IPS-NIHi7 (cell line): ENCODE measurements around the gene CGN.
A peak's percentile ranks its signal among the peaks of the same experiment; 100 is the strongest.

Experiments used
- DNase-seq: peaks from one replicate; pipeline ENCODE4 v3.0.0; 2012; ENCODE audit warnings: mixed read lengths; ENCODE audit errors: extremely low spot score

Gene CGN

GRCh38 chr1:151499930-151500329, 11.3 kb upstream of the CGN start:
- DNase-seq = no peak

- no peak for DNase-seq
Observed at GRCh38 chr1:151501474-151501873, 9.7 kb upstream of the CGN start.

- DNase-seq = no peak
Observed at GRCh38 chr1:151502035-151502700, 9.0 kb upstream of the CGN start.

- DNase-seq = no peak
Observed at GRCh38 chr1:151502859-151503780, 8.1 kb upstream of the CGN start.

- no peak for DNase-seq
Observed at GRCh38 chr1:151504252-151504651, 6.9 kb upstream of the CGN start.

GRCh38 chr1:151504759-151505158, 6.4 kb upstream of the CGN start:
- DNase-seq = no peak

GRCh38 chr1:151508833-151509232, 2.4 kb upstream of the CGN start:
- DNase-seq = no peak

GRCh38 chr1:151509350-151510019, 1.7 kb upstream of the CGN start:
- no peak for DNase-seq

GRCh38 chr1:151510020-151510405, 1.2 kb upstream of the CGN start:
- DNase-seq = no peak

GRCh38 chr1:151510614-151510956, 602 bp upstream of the CGN start:
- DNase-seq = no peak

GRCh38 chr1:151511636-151512215, 539 bp downstream of the CGN start:
- no peak for DNase-seq

- no peak for DNase-seq
Observed at GRCh38 chr1:151512326-151512725, 1.1 kb downstream of the CGN start.

GRCh38 chr1:151512801-151513625, 1.8 kb downstream of the CGN start:
- peak; percentile 57 for DNase-seq

GRCh38 chr1:151513626-151514121, 2.5 kb downstream of the CGN start:
- no peak for DNase-seq

- DNase-seq = no peak
Observed at GRCh38 chr1:151514366-151514765, 3.2 kb downstream of the CGN start.

- DNase-seq = no peak
Observed at GRCh38 chr1:151515265-151515664, 4.1 kb downstream of the CGN start.

GRCh38 chr1:151516031-151516511, 4.9 kb downstream of the CGN start:
- peak; percentile 49 for DNase-seq

- no peak for DNase-seq
Observed at GRCh38 chr1:151518431-151518830, 7.2 kb downstream of the CGN start.

GRCh38 chr1:151518936-151519335, 7.7 kb downstream of the CGN start:
- DNase-seq = no peak

- DNase-seq = no peak
Observed at GRCh38 chr1:151519667-151520066, 8.5 kb downstream of the CGN start.

- DNase-seq = no peak
Observed at GRCh38 chr1:151520359-151520758, 9.2 kb downstream of the CGN start.
